Measurements from ENCODE around the gene ZNF138. TPM values are rescaled to one million over a fixed set of nuclear protein-coding genes. Genes with fewer than 3 reads are reported as not detected.

Gene ZNF138
- total RNA-seq, 1 donor from 2014 or later, result 26.5 TPM

GRCh38 chr7:64875258-64875657 is 81.0 kb downstream of the ZNF138 start:
- Histone ChIP-seq H3K27ac (no peak overlapping the region), H3K9me3 (no peaks in the 10 kb centered on the region), H3K27me3 (no peaks in the 10 kb centered on the region), H3K4me1 (peaks cover 6% of the 10 kb centered on the region), H3K36me3 (no peaks in the 10 kb centered on the region), H3K4me3 (no peak overlapping the region)
- TF ChIP-seq CTCF (IDR thresholded peaks at IDR 0.05), result no peak
- no peak for TF ChIP-seq POLR2AphosphoS5 (IDR thresholded peaks at IDR 0.05; ENCODE audit: insufficient read depth in 1 of 2, low read depth in 1 of 2)
- no peak for TF ChIP-seq POLR2A (IDR thresholded peaks at IDR 0.05)
- intact Hi-C loops (cut with DNase I), result no loop called here
- DNase-seq (ENCODE audit: extremely low spot score in 2 of 2), result no peak

- Histone ChIP-seq H3K27me3 (no peaks in the 10 kb centered on the region), H3K4me3 (no peak overlapping the region), H3K4me1 (peaks cover 6% of the 10 kb centered on the region), H3K9me3 (no peaks in the 10 kb centered on the region), H3K27ac (no peak overlapping the region), H3K36me3 (no peaks in the 10 kb centered on the region)
- peak; percentile 74 to 75 for DNase-seq (ENCODE audit: extremely low spot score in 2 of 2)
- intact Hi-C loops (cut with DNase I), result no loop called here
- TF ChIP-seq CTCF (IDR thresholded peaks at IDR 0.05), result no peak
- no peak for TF ChIP-seq POLR2A (IDR thresholded peaks at IDR 0.05)
Observed at GRCh38 chr7:64875658-64876406, 81.6 kb downstream of the ZNF138 start.

- H3K36me3 ChIP-seq, result no peaks in the 10 kb centered on the region
- no peaks in the 10 kb centered on the region for H3K27me3 ChIP-seq
- peak; percentile 60 to 77 for DNase-seq (ENCODE audit: extremely low spot score in 2 of 2)
- H3K9me3 ChIP-seq, result no peaks in the 10 kb centered on the region
- peaks cover 10% of the 10 kb centered on the region for H3K4me1 ChIP-seq
- H3K4me3 ChIP-seq, result peak overlapping the region in 1 of 2 donors; percentile 29
- intact Hi-C loops (cut with DNase I), result no loop called here
- TF ChIP-seq POLR2AphosphoS5 (IDR thresholded peaks at IDR 0.05; ENCODE audit: insufficient read depth in 1 of 2, low read depth in 1 of 2) (no peak), POLR2A (IDR thresholded peaks at IDR 0.05) (no peak), CTCF (IDR thresholded peaks at IDR 0.05) (no peak)
- no peak overlapping the region for H3K27ac ChIP-seq
Observed at GRCh38 chr7:64876792-64877713, 82.8 kb downstream of the ZNF138 start.

- Histone ChIP-seq H3K27me3 (no peaks in the 10 kb centered on the region), H3K4me3 (peak overlapping the region in 1 of 2 donors; percentile 29), H3K27ac (no peak overlapping the region), H3K4me1 (peaks cover 16% of the 10 kb centered on the region), H3K36me3 (no peaks in the 10 kb centered on the region), H3K9me3 (no peaks in the 10 kb centered on the region)
- peak; percentile 58 to 72 for DNase-seq (ENCODE audit: extremely low spot score in 2 of 2)
- intact Hi-C loops (cut with DNase I), result no loop called here
- TF ChIP-seq CTCF (IDR thresholded peaks at IDR 0.05) (no peak), POLR2AphosphoS5 (IDR thresholded peaks at IDR 0.05; ENCODE audit: insufficient read depth in 1 of 2, low read depth in 1 of 2) (no peak), POLR2A (IDR thresholded peaks at IDR 0.05) (no peak)
Observed at GRCh38 chr7:64877714-64878610, 83.7 kb downstream of the ZNF138 start.
